Measurements from ENCODE around the gene TBC1D2B.

TBC1D2B gene

DNA sequence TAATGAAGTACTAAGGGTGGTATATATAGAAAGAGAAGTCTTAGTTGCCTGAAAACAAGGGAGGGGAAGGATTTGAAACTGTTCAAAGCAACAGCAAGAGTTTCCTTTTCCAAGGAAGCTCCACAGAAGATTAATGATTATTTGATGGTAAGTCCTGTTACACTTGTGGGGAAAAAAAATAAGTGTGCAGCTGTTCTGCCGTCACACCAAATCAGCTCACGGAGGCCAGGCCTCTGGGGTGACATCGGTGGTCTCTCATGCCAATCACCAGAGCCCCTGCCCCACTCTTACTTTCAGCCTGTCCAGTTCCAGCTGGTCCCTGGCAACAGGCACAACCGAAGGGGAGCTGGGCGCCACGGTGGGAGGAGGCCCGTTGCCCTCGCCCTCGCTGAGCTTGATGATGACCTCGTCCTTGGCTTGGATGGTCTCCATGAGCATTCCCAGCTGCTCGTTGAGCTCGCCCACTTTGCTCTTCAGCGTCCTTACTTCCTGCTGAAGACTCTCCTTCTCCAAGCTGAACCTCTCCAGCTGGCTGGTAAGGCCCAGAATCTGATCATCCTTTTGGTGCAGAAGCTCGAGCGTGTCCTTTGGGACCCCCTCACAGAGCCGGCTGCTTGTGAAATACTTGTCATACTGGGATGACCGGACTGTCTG is 53.5 kb downstream of the TBC1D2B start:
- TF ChIP-seq, protein P1, sequence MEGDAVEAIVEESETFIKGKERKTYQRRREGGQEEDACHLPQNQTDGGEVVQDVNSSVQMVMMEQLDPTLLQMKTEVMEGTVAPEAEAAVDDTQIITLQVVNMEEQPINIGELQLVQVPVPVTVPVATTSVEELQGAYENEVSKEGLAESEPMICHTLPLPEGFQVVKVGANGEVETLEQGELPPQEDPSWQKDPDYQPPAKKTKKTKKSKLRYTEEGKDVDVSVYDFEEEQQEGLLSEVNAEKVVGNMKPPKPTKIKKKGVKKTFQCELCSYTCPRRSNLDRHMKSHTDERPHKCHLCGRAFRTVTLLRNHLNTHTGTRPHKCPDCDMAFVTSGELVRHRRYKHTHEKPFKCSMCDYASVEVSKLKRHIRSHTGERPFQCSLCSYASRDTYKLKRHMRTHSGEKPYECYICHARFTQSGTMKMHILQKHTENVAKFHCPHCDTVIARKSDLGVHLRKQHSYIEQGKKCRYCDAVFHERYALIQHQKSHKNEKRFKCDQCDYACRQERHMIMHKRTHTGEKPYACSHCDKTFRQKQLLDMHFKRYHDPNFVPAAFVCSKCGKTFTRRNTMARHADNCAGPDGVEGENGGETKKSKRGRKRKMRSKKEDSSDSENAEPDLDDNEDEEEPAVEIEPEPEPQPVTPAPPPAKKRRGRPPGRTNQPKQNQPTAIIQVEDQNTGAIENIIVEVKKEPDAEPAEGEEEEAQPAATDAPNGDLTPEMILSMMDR (conservative IDR thresholded peaks at IDR 0.05), result no peak
- no peak for TF ChIP-seq ZFX (IDR thresholded peaks at IDR 0.05)
- H3K27ac ChIP-seq, result no peak overlapping the region

DNA sequence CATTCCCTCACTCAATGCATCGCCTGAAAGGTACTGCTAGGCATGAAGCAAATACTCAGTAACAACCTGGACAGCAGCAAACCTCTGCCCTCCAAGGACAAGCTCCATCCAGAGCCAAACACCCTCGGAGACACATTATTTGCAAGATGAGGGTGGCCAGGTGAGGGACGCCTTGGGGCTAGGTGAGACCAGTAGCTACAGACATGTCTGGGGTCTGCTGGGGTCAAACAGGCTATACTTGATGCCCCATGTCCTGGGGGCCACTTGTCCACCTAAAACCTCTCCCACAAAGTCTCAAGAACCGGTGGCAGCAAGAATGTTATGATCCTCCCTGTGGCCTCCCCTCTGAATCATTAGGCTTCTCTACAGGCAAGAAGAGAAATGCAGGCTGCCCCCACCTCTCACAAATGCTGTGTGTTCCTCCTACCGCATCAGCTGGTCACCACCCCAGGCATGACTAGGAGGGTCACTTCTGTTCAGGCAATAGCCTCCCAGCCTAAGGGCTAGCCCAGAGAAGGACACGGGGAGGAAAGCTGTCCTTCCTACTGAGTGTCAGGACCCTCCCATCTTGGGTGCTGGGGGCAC is 54.3 kb downstream of the TBC1D2B start:
- no peak overlapping the region for H3K27ac ChIP-seq
- TF ChIP-seq ZFX (IDR thresholded peaks at IDR 0.05), result no peak
- TF ChIP-seq, protein P1 (conservative IDR thresholded peaks at IDR 0.05), result no peak

DNA sequence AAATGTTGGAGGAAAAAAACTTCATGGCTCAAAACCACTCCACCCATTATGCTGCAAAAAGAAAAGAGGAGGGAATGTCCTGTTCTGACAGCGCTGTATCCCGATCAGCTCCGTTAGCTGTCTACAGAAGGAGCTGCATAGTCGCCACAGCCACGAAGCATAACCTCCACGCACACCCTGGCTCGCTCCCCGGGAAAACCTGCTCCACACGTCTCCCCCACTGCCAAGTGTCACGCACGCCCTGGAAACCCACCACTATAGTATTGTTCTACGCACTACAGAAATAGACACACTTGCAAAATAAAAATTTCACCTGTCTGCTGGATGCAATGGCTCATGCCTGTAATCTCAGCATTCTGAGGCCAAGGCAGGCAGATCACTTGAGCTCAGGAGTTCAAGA is 55.8 kb downstream of the TBC1D2B start:
- no peak for TF ChIP-seq ZFX (IDR thresholded peaks at IDR 0.05)
- TF ChIP-seq, protein P1 (conservative IDR thresholded peaks at IDR 0.05), result no peak
- H3K27ac ChIP-seq, result no peak overlapping the region

DNA sequence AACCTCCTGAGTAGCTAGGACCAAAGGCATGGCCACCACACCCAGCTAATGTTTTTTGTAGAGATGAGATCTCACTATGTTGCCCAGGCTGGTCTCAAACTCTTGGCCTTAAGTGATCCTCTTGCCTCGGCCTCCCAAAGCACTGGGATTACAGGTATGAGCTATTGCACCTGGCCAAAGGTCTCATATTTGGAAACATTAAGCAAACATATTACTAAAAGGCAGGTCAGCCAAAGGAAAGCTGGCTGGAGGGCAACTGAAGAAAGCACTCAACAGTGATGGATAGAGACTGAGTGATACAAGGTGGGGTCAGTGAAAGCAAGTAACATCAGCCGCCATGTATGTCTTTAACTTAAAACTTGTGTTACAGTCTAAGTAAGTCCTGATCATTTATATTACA is 57.5 kb downstream of the TBC1D2B start:
- no peak overlapping the region for H3K27ac ChIP-seq
- no peak for TF ChIP-seq ZFX (IDR thresholded peaks at IDR 0.05)
- TF ChIP-seq, protein P1 (conservative IDR thresholded peaks at IDR 0.05), result no peak

DNA sequence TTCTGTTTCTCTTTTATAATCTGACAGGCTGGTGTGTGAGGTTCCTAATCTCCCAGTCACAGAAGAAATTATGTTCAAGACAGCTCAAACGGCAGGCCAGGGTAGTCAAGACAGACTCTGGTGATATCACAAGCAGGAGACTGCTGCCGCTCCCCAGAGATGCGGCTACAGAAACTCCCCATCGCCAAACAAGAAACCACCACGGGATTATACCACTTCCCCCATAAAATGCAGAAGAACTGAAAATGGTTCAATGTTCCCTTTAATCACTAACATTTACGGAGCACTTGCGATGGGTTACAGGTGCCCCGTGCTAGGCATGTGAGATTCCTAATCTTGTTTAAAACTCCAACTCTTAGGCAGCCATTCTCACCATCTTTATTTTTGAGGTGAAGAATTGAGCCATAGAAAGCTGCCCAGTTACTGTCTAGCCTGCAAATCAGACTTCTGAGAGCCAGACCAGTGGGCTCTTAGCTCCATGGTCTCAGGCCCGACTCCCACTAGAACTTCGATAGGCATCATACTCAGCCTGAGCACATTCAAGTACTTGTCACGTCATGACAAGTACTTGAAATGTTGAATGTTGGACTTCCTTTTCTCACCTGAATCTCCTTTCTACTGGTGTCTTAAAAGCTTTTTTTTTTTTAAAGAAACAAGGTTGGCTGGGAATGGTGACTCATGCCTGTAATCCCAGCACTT is 58.4 kb downstream of the TBC1D2B start:
- no peak for TF ChIP-seq ZFX (IDR thresholded peaks at IDR 0.05)
- TF ChIP-seq, protein P1 (conservative IDR thresholded peaks at IDR 0.05), result no peak
- no peak overlapping the region; the same call in 1 of the 2 replicates for H3K27ac ChIP-seq

DNA sequence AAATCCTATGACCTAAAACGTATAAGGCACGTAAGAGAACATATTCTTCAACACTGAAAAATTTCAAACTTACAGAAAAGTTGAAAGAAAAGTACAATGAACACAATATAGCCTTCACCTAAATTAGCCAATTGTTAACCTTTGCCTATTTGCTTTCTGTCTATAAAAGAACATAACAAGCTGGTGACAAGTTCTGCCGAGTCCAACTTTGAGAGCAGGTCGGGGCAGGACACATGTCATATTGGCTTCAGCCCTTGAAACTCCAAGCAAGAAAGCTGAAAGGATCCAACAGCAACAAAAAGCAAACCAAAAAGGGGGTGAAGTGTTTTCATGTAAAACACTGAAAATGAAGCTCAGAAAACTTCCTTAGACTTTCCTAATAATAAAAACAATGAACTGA is 59.1 kb downstream of the TBC1D2B start:
- H3K27ac ChIP-seq, result no peak overlapping the region; the same call in 1 of the 2 replicates
- TF ChIP-seq, protein P1 (conservative IDR thresholded peaks at IDR 0.05), result no peak
- no peak for TF ChIP-seq ZFX (IDR thresholded peaks at IDR 0.05)

DNA sequence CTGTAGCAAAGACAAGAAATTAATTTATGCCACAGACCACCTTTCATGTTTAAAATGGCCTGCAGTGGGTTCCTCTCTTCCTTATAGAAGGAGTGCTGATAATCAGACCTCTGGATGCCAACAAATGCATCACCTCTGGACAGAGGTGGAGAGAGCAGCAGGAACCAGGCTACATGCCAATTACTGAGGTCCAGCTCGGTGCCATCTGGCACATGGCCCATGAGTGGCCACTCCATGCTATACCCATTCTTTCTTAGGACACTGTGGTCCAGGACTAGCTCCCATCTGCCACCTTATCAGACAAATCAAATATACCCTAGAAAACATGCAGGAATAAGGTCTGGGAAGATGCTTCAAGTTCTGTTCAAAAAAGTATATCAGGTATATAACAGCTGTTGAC is 60.7 kb downstream of the TBC1D2B start:
- TF ChIP-seq, protein P1 (conservative IDR thresholded peaks at IDR 0.05), result no peak
- no peak for TF ChIP-seq ZFX (IDR thresholded peaks at IDR 0.05)
- H3K27ac ChIP-seq, result no peak overlapping the region
